ENCODE data around the gene TMEM237.

DNA sequence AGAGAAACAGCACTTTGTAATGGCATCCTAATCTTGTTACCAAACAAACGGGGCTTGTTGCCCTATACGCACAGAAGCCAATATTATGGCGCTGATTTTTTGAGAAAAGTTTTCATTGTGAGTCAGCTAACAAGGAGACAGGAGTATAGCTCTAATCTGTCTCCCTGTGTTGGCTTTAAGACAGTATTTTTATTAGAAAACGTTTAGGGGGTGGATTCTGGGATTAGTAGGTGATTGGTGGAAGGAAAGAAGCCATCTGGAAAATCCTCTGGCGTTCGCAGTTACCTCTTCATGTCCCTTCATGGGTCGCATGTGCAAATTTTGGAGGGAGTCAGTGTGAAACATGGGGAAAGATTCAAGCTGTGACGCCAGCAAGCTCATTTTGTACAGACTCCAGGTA is 698 bp upstream of the TMEM237 start:
- no peak for TF ChIP-seq CTCF (IDR thresholded peaks at IDR 0.05)
- TF ChIP-seq POLR2AphosphoS5 (IDR thresholded peaks at IDR 0.05): no peak

Measured in suprapubic skin (tissue), 3 donors.